ENCODE results near the gene GOLGA6L2. TPM values are rescaled to one million over a fixed set of nuclear protein-coding genes. Genes with fewer than 3 reads are reported as not detected.

GOLGA6L2 gene
- total RNA-seq, 3 donors from 2014 or later (not counting 1 experiment from before 2014, with no cell fraction given): not detected

- intact Hi-C loops (cut with micrococcal nuclease): no loop called here
- Mint-ChIP-seq H3K27ac (no peak overlapping the region), H3K27me3 (ENCODE audit: low read depth in 2 of 2) (peaks cover 0 to 2% of the 10 kb centered on the region in 2 donors), H3K9me3 (no peaks in the 10 kb centered on the region), H3K4me1 (no peaks in the 10 kb centered on the region), H3K4me3 (no peak overlapping the region), H3K36me3 (no peaks in the 10 kb centered on the region)
- Histone ChIP-seq H3K27me3 (ENCODE audit: control insufficient read depth, insufficient read depth, low read length) (no peaks in the 10 kb centered on the region), H3K9me3 (ENCODE audit: control insufficient read depth, insufficient read depth, low read length) (no peaks in the 10 kb centered on the region), H3K4me3 (ENCODE audit: low read length) (no peak overlapping the region), H3K27ac (ENCODE audit: low read length) (no peak overlapping the region), H3K36me3 (ENCODE audit: control insufficient read depth, insufficient read depth, low read length) (no peaks in the 10 kb centered on the region), H3K4me1 (ENCODE audit: control insufficient read depth, insufficient read depth, low read length) (no peaks in the 10 kb centered on the region)
- no peak for ATAC-seq
- DNase-seq: no peak
- no peak for TF ChIP-seq CTCF (IDR thresholded peaks at IDR 0.05)
- 89% methylated on average over 10 of the region's 10 CpGs for WGBS (ENCODE audit: insufficient coverage)
These were observed 6.4 kb downstream of the GOLGA6L2 start for GRCh38 chr15:23440596-23440995.

GRCh38 chr15:23439513-23439912 is 7.5 kb downstream of the GOLGA6L2 start:
- Mint-ChIP-seq H3K4me3 (no peak overlapping the region), H3K4me1 (no peaks in the 10 kb centered on the region), H3K27ac (no peak overlapping the region), H3K36me3 (no peaks in the 10 kb centered on the region), H3K9me3 (no peaks in the 10 kb centered on the region), H3K27me3 (ENCODE audit: low read depth in 2 of 2) (peaks cover 0 to 2% of the 10 kb centered on the region in 2 donors)
- 83% methylated on average over 7 of the region's 7 CpGs for WGBS (ENCODE audit: insufficient coverage)
- no peak overlapping the region for H3K27ac ChIP-seq (ENCODE audit: low read length)
- ATAC-seq (no peak), DNase-seq (no peak)
- H3K4me1 ChIP-seq (ENCODE audit: control insufficient read depth, insufficient read depth, low read length): no peaks in the 10 kb centered on the region
- TF ChIP-seq CTCF (IDR thresholded peaks at IDR 0.05): no peak
- no peaks in the 10 kb centered on the region for H3K36me3 ChIP-seq (ENCODE audit: control insufficient read depth, insufficient read depth, low read length)
- no peaks in the 10 kb centered on the region for H3K27me3 ChIP-seq (ENCODE audit: control insufficient read depth, insufficient read depth, low read length)
- intact Hi-C loops (cut with micrococcal nuclease): no loop called here
- H3K9me3 ChIP-seq (ENCODE audit: control insufficient read depth, insufficient read depth, low read length): no peaks in the 10 kb centered on the region
- no peak overlapping the region for H3K4me3 ChIP-seq (ENCODE audit: low read length)

GRCh38 chr15:23438816-23439466 is 8.1 kb downstream of the GOLGA6L2 start:
- no peaks in the 10 kb centered on the region for H3K27me3 ChIP-seq (ENCODE audit: control insufficient read depth, insufficient read depth, low read length)
- Mint-ChIP-seq H3K36me3 (no peaks in the 10 kb centered on the region), H3K4me1 (no peaks in the 10 kb centered on the region), H3K27ac (no peak overlapping the region), H3K27me3 (ENCODE audit: low read depth in 2 of 2) (peaks cover 0 to 2% of the 10 kb centered on the region in 2 donors), H3K4me3 (no peak overlapping the region), H3K9me3 (no peaks in the 10 kb centered on the region)
- no peak for ATAC-seq
- WGBS (ENCODE audit: insufficient coverage): 83% methylated on average over 9 of the region's 9 CpGs
- H3K4me3 ChIP-seq (ENCODE audit: low read length): no peak overlapping the region
- DNase-seq: no peak
- no peaks in the 10 kb centered on the region for H3K4me1 ChIP-seq (ENCODE audit: control insufficient read depth, insufficient read depth, low read length)
- H3K36me3 ChIP-seq (ENCODE audit: control insufficient read depth, insufficient read depth, low read length): no peaks in the 10 kb centered on the region
- TF ChIP-seq CTCF (IDR thresholded peaks at IDR 0.05): no peak
- intact Hi-C loops (cut with micrococcal nuclease): no loop called here
- H3K27ac ChIP-seq (ENCODE audit: low read length): no peak overlapping the region
- no peaks in the 10 kb centered on the region for H3K9me3 ChIP-seq (ENCODE audit: control insufficient read depth, insufficient read depth, low read length)

- H3K36me3 ChIP-seq (ENCODE audit: control insufficient read depth, insufficient read depth, low read length): no peaks in the 10 kb centered on the region
- ATAC-seq (no peak), DNase-seq (no peak)
- H3K27ac ChIP-seq (ENCODE audit: low read length): no peak overlapping the region
- Mint-ChIP-seq H3K36me3 (no peaks in the 10 kb centered on the region), H3K4me1 (no peaks in the 10 kb centered on the region), H3K4me3 (no peak overlapping the region), H3K27ac (no peak overlapping the region), H3K9me3 (no peaks in the 10 kb centered on the region), H3K27me3 (ENCODE audit: low read depth in 2 of 2) (peaks cover 0 to 2% of the 10 kb centered on the region in 2 donors)
- H3K27me3 ChIP-seq (ENCODE audit: control insufficient read depth, insufficient read depth, low read length): no peaks in the 10 kb centered on the region
- intact Hi-C loops (cut with micrococcal nuclease): no loop called here
- H3K9me3 ChIP-seq (ENCODE audit: control insufficient read depth, insufficient read depth, low read length): no peaks in the 10 kb centered on the region
- no peak overlapping the region for H3K4me3 ChIP-seq (ENCODE audit: low read length)
- WGBS (ENCODE audit: insufficient coverage): 90% methylated on average over 2 of the region's 2 CpGs
- no peaks in the 10 kb centered on the region for H3K4me1 ChIP-seq (ENCODE audit: control insufficient read depth, insufficient read depth, low read length)
- no peak for TF ChIP-seq CTCF (IDR thresholded peaks at IDR 0.05)
These were observed 9.4 kb downstream of the GOLGA6L2 start for GRCh38 chr15:23437673-23438072.

Data from natural killer cell (primary cell).